ENCODE data around the gene CAMTA1.

Gene CAMTA1

DNA sequence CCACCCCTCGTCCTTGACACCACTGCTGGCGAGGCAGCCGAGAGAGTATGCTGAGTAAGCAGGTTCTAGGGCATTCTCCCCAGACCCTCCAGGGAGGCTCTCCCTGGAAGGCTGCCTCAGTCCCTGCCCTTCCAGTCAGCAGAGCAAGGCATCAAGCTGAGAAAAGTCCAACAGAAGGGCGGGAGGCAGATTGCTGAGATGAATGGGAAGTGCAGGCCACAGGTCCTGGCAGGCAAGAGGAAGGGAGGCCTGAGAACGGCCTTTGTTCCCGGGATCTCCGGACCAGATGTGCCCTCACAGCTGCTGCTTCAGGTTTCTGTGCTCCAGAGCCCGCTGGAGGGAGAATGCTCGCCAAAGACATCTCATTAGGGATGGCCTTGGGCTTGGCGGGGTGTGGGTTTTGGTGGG lies 715.8 kb downstream of the CAMTA1 start:
- TF ChIP-seq SUZ12 (IDR thresholded peaks at IDR 0.05) (no peak), L3MBTL2 (conservative IDR thresholded peaks at IDR 0.05) (no peak), ZNF384 (IDR thresholded peaks at IDR 0.05) (no peak), NFRKB (IDR thresholded peaks at IDR 0.05) (no peak), ARNT (IDR thresholded peaks at IDR 0.05) (no peak), LEF1 (IDR thresholded peaks at IDR 0.05; ENCODE audit: borderline replicate concordance) (no peak), HDGF (IDR thresholded peaks at IDR 0.05; ENCODE audit: borderline replicate concordance) (no peak), FOXA1 (IDR thresholded peaks at IDR 0.05) (no peak), SP1 (IDR thresholded peaks at IDR 0.05) (no peak), FOXK2 (IDR thresholded peaks at IDR 0.05) (no peak), FOXM1 (IDR thresholded peaks at IDR 0.05; ENCODE audit: borderline replicate concordance) (no peak), TARDBP (IDR thresholded peaks at IDR 0.05) (no peak), CTBP1 (IDR thresholded peaks at IDR 0.05; ENCODE audit: borderline replicate concordance) (no peak), BHLHE40 (IDR thresholded peaks at IDR 0.05; ENCODE audit: borderline replicate concordance) (no peak), ELF4 (IDR thresholded peaks at IDR 0.05) (no peak)
- TF ChIP-seq, protein P1, sequence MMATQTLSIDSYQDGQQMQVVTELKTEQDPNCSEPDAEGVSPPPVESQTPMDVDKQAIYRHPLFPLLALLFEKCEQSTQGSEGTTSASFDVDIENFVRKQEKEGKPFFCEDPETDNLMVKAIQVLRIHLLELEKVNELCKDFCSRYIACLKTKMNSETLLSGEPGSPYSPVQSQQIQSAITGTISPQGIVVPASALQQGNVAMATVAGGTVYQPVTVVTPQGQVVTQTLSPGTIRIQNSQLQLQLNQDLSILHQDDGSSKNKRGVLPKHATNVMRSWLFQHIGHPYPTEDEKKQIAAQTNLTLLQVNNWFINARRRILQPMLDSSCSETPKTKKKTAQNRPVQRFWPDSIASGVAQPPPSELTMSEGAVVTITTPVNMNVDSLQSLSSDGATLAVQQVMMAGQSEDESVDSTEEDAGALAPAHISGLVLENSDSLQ (IDR thresholded peaks at IDR 0.05), result no peak
- ChIA-PET POLR2A (no interaction called here), CTCF (no interaction called here)
- DNase-seq (ENCODE audit: extremely low spot score), result no peak

DNA sequence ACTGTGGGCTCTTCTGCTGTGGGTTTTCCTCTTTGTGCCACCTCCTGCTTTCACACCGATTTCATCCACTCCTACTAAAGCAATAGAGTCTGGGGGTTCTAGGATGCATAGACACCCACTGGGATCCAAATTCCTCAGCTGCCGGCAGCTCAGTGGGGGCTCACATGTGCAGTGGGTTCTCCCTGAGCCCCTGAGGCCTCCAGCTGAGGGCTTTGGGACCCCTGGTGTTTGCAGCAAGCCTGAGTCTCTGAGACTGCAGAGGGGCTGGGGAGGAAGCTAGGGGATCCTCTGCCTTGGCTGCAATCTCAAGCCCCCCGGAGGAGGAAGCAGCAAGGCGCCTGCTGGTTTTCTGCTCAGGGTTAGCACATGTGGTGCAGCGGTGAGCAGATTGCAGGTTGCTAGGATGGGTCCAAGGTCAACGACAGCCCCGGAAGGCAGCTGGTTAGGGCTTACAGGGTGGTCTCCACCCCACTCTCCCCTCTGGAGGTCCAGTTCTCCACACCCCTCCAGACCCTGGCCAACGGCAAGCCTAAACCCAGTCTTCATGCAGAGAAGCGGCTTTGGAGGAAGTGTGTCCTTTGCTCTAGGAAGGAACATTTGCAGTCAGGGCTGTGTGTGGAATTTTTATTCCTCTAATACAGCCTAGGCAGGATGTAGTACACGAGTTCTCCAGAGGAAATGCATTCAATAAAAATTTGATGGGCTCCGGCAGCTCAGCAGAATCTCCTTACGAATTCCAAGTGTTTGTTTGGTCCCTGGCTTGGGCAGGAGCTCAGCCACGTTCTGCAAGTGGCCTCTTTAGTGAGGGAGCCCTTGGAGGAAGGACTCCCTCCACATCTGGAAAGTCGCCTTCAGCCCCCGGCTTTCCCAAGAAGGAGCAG lies 716.7 kb downstream of the CAMTA1 start:
- ChIA-PET CTCF (no interaction called here), POLR2A (no interaction called here)
- TF ChIP-seq SP1 (IDR thresholded peaks at IDR 0.05) (no peak), TARDBP (IDR thresholded peaks at IDR 0.05) (no peak), ARNT (IDR thresholded peaks at IDR 0.05) (no peak), CTBP1 (IDR thresholded peaks at IDR 0.05; ENCODE audit: borderline replicate concordance) (no peak), NFRKB (IDR thresholded peaks at IDR 0.05) (no peak), SUZ12 (IDR thresholded peaks at IDR 0.05) (no peak), FOXM1 (IDR thresholded peaks at IDR 0.05; ENCODE audit: borderline replicate concordance) (no peak), L3MBTL2 (conservative IDR thresholded peaks at IDR 0.05) (no peak), FOXA1 (IDR thresholded peaks at IDR 0.05) (no peak), ZNF384 (IDR thresholded peaks at IDR 0.05) (no peak), LEF1 (IDR thresholded peaks at IDR 0.05; ENCODE audit: borderline replicate concordance) (no peak), FOXK2 (IDR thresholded peaks at IDR 0.05) (no peak), HDGF (IDR thresholded peaks at IDR 0.05; ENCODE audit: borderline replicate concordance) (no peak), BHLHE40 (IDR thresholded peaks at IDR 0.05; ENCODE audit: borderline replicate concordance) (no peak), ELF4 (IDR thresholded peaks at IDR 0.05) (no peak)
- TF ChIP-seq, protein P1 (IDR thresholded peaks at IDR 0.05), result no peak
- DNase-seq (ENCODE audit: extremely low spot score), result no peak

DNA sequence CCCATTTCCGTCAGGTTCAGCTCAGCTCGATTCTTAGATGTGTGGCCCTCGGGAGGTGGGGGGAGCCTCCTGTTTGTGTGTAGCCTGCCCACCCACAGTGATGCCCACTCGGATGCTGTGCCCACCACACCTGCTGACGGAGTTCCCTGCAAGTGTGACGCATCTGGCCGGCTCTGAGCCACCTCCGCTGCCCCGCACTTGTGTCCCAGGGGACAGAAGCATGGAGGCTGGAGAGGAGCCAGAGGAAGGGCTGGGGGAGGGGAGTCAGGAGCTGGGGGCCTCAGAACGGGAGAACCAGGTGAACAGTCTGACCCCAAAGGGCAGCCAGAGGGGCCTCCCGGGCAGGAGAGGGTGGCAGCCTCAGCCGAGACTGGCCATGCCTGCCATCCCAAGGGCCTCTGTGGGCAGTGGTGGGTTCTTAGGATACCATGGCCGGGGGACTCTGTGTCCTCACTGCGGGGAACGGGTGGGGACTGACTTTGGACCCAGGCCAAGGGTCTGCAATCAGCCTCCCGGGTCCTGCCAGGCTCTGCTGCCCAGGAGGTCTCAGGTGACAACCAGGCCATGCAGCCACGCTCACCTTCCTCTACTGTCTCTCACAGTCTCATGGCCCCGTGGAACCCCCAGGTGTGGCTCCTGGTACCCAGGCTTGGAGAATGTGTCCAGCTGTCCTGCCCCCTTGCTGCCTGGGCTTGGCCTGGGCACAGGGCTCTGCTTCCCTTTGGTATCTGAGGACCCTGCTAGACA lies 718.6 kb downstream of the CAMTA1 start:
- CTCF ChIA-PET, result no interaction called here
- TF ChIP-seq TARDBP (IDR thresholded peaks at IDR 0.05) (no peak), FOXM1 (IDR thresholded peaks at IDR 0.05; ENCODE audit: borderline replicate concordance) (no peak), LEF1 (IDR thresholded peaks at IDR 0.05; ENCODE audit: borderline replicate concordance) (no peak), ARNT (IDR thresholded peaks at IDR 0.05) (no peak), CTBP1 (IDR thresholded peaks at IDR 0.05; ENCODE audit: borderline replicate concordance) (no peak), NFRKB (IDR thresholded peaks at IDR 0.05) (no peak), ZNF384 (IDR thresholded peaks at IDR 0.05) (no peak), FOXA1 (IDR thresholded peaks at IDR 0.05) (no peak)
- TF ChIP-seq, protein P1 (IDR thresholded peaks at IDR 0.05), result no peak
- POLR2A ChIA-PET, result no interaction called here
- no peak for DNase-seq (ENCODE audit: extremely low spot score)

DNA sequence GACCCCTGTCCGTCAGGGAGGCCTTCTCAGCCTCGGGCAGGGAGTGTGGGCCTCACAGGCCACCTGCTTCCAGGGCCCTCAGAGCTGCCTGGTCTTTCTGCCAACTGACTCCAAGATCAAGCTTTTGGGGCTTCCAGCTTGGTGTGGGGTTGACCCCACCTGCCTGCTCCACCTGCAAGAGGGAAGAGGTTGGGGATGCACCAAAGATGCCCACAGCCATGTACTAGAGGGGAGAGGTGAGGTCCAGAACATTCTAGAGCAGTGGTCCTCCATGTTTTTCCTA lies 719.1 kb downstream of the CAMTA1 start:
- no peak for DNase-seq (ENCODE audit: extremely low spot score)
- ChIA-PET CTCF (no interaction called here), POLR2A (no interaction called here)
- no peak for TF ChIP-seq HDGF (IDR thresholded peaks at IDR 0.05; ENCODE audit: borderline replicate concordance)
- TF ChIP-seq CTBP1 (IDR thresholded peaks at IDR 0.05; ENCODE audit: borderline replicate concordance), result no peak
- TF ChIP-seq BHLHE40 (IDR thresholded peaks at IDR 0.05; ENCODE audit: borderline replicate concordance), result no peak
- TF ChIP-seq LEF1 (IDR thresholded peaks at IDR 0.05; ENCODE audit: borderline replicate concordance), result no peak
- no peak for TF ChIP-seq SUZ12 (IDR thresholded peaks at IDR 0.05)
- no peak for TF ChIP-seq ELF4 (IDR thresholded peaks at IDR 0.05)
- TF ChIP-seq FOXA1 (IDR thresholded peaks at IDR 0.05), result no peak
- TF ChIP-seq FOXM1 (IDR thresholded peaks at IDR 0.05; ENCODE audit: borderline replicate concordance), result no peak
- no peak for TF ChIP-seq ARNT (IDR thresholded peaks at IDR 0.05)
- no peak for TF ChIP-seq NFRKB (IDR thresholded peaks at IDR 0.05)
- no peak for TF ChIP-seq FOXK2 (IDR thresholded peaks at IDR 0.05)
- TF ChIP-seq TARDBP (IDR thresholded peaks at IDR 0.05), result no peak
- no peak for TF ChIP-seq SP1 (IDR thresholded peaks at IDR 0.05)
- TF ChIP-seq L3MBTL2 (conservative IDR thresholded peaks at IDR 0.05), result no peak
- TF ChIP-seq ZNF384 (IDR thresholded peaks at IDR 0.05), result no peak
- TF ChIP-seq, protein P1 (IDR thresholded peaks at IDR 0.05), result no peak
